GM12872 (cell line): ENCODE data around the gene SOX13.

Experiments used
- CTCF ChIP-seq: IDR thresholded peaks from 3 replicates; pipeline ENCODE4 v1.5.1; 2011; ENCODE audit warnings: low read depth, mild to moderate bottlenecking, low read length, moderate library complexity; ENCODE audit not compliant: insufficient read depth

SOX13 gene

DNA sequence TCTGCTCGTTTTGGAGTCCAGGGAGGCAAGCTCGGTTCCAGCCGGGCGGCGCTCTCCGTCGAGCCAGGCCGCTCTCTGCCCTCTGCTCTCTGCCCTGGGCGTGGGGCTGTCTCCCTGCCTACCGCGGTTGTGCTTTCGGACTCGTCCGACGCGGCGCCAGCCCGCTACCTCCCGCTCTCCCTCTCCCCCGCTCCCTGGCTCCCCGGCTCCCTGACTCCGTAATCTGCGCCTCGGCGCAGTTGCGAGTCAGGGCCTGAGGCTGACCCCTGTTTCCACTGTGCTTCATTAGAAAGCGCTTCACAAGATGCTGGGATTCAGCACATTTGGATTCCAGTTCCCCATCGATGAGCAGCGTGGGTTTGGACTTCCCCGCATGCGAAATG lies 2.2 kb downstream of the SOX13 start:
- no peak for TF ChIP-seq CTCF

- no peak for TF ChIP-seq CTCF
Measured at GRCh38 chr1:204075890-204076846, 3.3 kb downstream of the SOX13 start.

DNA sequence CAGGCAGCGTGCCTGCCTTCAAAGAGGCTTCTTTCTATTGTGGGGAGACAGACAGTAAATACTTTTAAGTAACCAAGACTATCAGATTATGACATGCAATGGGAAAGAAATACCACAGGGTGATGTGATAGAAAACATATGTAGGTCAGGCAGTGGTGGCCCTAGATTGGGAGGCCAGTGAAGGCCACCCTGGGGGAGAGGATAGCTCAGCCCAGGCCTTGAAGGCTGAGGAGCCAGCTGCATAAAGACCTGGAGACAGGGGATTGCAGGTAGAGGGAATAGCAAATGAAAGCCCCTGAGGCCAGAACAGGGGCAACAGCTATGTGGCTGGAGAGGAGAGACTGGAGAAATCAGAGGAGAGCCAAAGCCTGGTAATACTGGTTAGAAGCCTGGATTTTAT lies 4.0 kb downstream of the SOX13 start:
- TF ChIP-seq CTCF = no peak

- TF ChIP-seq CTCF = no peak
Measured at GRCh38 chr1:204077979-204078696, 5.2 kb downstream of the SOX13 start.

- TF ChIP-seq CTCF = no peak
Measured at GRCh38 chr1:204079608-204079999, 6.7 kb downstream of the SOX13 start.

DNA sequence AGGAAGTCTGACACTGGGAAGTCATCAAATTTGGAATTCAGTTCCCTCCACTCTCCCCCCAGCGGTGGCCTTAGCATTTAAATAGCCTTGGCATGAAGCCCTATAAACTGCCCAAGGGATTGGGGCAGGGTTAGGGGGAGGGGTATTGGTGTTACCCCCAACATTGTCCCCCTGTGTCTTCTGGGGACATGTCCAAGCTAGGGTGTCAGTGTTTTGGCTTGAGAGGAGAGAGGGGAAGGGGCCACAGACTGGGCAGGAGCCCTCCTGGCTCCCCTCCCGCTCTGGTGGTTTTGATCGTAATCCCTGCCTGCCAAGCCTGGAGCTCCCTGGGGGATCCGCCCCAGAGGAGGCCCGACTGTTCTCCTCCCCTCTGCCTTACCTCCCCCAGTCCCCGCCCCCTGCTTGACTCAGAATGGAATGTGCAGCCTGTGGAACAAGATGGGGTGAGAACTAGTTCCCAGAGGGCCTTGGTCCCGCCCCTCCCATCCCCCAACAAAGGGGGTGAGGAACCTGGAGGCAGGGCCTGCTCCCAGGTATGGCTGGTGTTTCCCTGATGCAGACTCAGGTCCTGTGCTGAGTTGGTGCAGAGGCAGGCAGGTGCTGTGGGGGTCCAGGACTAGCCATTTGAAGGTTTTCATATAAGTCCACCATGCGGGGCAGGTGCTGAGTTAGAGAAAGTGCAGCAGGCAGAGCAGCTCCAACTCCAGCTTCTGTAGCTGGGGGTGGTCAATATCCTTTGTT lies 7.4 kb downstream of the SOX13 start:
- TF ChIP-seq CTCF = no peak
